GM21786 (cell line): ENCODE data around the gene AURKAIP1.
"Not testable (repeated sequence)": the region's sequence is repeated elsewhere in the genome, so short reads cannot be mapped to it uniquely, and the experiment has no call there.

ENCODE experiments used
- ATAC-seq: cut with Tn5 transposase; IDR thresholded peaks from one replicate; pipeline ENCODE4 v1.9.1; 2021; ENCODE audit not compliant: unreplicated experiment

The AURKAIP1 gene

DNA sequence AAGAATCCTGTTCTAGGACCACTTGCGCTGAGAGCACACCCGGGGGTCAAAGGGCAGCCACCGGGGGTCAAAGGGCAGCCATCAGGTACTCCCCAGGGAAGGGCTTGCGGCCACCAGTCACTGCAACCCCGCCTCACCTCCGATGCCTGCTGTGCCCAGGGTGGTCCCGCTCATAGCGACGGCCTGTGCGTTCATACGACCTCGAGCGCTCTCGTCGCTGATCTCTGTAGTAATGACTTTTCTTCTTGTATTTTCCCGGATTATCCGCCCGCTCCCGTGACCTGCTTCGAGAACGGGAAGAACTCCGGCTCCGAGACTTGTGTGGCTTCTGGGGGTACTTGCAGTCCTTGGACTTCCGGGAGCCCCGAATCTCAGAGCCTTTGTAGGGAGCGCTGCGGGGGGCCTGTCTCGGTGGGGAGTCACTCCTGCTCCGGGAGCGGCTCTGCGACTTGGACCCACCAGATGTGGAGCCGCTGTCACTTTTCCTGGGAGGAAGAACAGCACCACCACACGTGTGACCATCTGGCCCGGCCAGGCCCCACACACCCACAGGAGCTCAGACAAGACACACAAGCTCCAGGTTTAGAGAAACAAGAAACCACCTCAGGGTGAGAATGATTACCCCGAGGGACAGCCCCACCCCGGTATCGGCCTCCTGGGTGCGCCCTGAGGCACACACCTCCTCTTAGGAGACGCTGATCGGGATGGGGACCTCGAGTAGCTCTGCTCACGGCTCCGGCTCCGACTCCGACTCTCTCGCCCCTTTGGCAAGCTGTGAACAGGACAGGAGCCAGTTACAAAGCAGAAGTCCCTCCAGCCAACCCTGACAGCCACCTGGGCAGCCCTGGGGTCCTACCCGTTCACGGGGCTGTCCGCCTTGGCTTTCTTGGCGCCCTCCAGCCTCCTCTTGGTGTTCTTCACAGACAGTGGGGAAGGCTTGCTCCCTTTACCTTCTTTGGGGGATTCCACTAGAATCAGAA lies 12.4 kb upstream of the AURKAIP1 start:
- ATAC-seq: no peak

DNA sequence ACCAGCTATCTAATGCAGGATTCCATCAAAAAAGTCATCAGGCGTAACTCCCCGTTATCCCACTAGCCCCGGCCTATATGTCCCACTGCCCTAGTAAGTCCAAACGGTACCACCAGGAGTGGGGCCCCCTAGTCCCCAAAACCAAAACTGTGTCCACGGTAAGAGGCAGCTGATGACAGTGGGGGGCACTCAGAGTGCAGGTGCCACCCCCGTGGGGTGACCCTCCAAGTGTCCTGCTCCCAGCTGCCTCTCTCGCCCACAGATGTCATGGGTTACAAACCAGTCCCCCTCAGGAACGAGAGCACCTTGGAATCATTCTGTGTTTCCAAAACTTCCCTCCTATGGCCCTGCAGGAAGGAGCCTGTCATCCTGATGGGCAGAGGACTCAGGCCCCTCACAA lies 10.9 kb upstream of the AURKAIP1 start:
- ATAC-seq: no peak

- ATAC-seq: not testable (repeated sequence)
These were observed 10.3 kb upstream of the AURKAIP1 start for GRCh38 chr1:1385339-1385738.

DNA sequence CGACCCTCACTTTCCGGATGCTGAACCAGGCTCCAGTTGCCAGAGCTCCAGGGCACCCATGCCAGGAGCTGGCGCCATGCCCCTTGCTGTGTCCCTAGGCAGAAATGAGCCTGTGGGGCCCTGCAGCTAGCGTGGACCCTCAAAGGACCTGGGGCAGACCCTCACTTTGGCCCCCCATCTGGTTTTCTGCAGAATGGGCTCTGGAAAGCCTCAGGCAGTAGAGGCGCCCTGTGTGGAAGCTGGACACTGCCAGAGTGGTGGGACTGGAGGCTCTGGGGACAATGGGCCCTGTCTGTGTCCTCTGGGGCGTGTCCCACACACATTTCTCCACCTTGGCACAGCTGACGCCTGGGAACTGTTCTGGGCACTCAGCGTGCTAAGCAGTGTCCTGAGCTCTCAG lies 6.3 kb upstream of the AURKAIP1 start:
- ATAC-seq: no peak

DNA sequence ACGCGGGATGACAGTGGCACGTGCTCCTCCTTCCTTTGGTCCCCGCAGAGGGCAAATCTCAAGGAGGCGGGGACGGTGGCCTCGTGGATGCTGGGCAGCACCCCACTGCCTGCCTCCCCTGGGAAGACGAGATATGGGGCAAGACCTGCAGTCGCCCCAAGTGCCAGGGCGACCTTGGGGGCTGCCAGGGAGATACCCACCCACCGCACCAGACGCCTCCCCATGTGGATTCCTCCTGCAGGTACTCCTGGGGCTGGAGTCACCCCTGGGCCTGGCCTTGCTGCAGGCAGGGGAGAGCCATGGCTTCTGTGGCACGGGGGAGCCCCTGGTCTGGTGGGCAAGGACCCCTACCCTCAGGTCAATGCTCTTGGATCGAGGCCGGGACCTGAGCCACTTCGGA lies 5.9 kb upstream of the AURKAIP1 start:
- ATAC-seq: no peak

DNA sequence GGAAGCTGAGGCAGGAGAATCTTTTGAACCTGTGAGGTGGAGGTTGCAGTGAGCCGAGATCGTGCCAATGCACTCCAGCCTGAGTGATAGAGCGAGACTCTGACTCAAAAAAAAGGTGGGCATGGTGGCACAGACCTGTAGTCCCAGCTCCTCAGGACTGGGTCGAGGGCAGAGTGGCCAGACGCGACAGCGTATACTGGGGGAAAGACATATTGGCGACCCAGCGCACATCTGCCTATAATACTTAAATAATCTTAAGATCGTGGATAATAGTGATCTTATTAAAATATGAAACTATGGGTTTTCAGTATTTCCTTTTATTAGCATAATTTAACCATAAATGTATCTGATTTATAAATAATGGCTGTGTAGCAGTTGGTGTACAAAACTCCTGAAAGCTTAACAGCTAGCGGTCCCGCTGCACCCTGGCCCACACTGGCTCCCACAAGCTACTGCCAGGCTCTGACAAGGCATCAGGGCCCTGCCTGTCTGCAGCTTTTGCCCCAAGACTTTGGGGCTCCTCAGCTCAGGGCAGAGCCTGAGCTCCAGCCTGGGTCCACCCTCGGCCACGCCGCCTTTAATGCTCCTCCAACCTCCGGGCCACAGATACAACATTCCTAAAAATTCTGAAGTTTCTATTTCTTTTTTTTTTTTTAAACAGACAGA lies 2.7 kb upstream of the AURKAIP1 start:
- no peak for ATAC-seq

DNA sequence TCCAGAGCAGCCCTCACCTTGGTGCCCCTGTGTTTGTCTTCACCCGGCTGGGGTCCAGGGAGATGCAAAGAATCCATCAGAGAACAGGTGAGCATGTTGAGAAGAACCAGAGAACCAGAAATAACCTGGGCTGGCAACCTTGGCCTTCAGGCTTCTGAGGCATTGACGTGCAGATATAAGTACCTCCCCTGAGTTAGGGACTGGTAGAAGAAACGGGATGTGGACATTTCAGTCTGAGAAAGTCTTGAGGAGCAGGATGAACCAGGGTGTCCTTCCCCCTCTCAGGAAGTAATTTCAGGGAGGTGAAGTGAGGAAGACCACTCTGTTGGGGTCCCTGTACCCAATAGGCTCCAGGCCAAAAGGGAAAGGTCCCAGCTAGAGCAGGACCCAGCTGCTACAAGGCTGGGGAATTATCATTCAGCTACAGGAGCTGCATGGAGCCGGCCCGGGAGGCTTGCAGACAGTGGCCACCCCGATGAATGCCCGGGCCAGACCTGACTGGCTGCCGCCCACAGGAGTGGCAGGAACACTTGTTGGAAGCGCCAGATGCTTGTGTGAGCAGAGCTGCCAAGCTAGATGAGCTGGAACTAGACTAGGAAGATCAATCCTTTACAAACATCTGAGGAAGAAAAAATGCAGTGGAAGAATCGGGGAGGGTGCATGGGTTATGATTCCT lies 1.7 kb upstream of the AURKAIP1 start:
- ATAC-seq: no peak

DNA sequence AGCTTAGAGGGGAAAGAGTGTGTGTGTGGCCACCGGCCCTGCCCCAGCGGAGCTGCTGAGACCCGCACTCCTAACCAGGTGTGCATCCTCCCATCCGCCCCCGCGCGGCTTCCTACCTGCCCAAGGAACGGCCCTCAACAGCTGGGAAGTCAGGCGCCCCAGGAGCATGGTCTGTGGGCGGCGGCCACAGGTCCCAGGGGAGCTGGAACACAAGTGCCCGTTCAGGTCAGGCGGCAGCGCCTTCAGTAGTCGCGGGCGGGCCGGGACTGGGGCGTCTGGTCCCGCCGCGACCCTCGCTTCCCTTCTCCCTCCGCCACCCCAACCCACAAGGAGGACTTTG lies 448 bp downstream of the AURKAIP1 start:
- no peak for ATAC-seq

DNA sequence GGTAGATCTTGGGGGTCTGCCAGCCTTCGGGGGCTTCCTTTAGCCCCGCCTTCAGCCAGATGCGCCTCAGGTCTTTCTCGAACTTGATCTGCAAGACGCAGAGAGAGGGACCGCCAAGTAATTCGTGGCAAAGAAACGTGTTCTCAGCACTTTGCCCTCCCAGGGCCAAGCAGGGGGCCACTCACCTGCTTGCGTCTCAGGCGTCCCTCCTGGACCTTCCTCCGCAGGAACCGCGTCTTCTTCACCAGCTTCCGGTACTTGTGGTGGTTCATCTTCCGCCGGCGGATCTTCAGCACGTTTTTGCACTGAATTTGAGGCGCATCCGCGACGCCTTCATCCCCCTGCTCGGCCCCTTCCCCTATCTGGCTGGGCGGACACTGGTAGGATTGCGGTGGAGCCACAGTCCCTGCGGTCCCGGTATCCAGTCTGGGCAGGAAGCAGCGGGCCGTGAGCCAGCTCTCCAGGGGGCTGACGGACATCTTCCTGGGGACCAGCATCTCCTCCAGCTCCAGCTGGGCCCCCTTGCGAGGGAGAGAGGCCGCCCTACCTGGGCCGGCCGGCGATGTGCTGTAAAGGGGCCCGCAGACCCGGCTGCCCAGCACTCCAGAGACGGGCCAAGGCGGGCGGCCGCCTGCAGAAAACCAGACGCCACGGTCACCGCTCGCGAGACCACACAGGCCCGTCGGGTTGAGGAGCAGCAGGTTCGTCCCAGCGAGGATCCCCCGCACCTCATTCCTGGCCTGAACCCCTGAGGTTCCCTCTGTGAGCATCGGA lies 1.0 kb downstream of the AURKAIP1 start:
- ATAC-seq: no peak

- ATAC-seq: no peak
These were observed 1.8 kb downstream of the AURKAIP1 start for GRCh38 chr1:1373051-1373814.

DNA sequence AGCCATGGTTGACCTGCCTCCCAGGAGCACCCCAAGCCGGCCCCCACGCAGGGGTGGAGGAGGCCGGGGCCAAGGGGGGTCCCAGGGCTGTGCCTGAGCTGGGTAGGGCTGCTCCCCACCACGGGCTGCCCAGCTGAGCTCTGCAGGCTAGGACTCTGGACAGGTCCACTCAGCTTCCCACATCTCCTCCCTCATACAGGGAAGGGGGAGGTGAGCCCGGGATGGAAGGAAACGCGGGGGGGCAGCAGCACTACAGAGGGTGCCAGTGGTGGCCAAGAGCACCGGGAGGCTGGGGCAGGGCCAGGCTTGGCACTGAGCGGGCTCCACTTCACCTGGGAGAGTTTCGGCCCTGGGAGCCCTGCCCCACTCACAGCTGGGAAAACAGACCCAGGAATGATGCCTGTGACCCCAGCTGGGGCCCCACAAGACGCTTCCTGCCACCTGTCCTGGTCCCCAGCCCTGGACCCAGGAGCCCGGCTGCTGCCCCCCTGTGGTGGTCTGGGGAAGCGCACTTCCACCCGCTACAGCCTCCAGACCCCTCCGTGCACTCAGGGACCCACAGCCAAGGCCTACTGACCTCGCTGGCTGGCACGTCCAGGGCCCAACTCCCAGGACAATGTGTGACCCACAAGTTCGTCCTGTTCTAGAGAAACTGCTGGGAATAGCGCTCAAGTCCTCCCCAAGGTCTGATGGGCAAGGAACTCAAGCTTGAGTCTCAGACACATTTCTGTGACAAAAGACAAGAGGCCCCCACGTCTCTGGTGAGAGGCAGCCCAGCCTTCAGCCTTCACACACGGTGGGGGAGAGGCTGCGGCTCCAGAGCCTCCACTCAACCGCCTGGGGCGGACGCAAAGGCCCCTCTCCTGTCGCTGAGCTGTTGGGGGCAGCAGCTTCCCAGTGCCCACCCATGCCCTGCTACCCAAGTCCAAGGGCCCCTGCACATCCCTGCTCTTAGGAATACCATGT lies 3.0 kb downstream of the AURKAIP1 start:
- ATAC-seq: peak; percentile 26

DNA sequence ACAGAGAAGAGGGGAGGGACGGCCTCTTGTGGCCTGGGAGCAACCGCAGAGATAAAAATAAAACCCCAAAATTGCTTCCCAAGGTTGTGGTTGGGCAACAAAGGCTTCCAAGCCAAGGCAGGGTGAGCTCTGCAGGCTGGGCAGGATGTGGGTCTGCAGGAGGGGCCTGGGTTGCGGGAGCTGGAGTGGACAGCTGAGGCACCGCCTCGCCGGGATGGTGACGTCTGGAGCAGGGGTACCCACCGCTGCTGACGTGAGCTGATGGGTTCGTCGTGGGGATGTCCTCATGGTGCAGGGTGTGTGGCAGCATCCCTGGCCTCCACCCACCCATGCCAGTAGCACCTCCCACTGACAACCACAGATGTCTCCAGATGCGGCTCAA lies 3.7 kb downstream of the AURKAIP1 start:
- ATAC-seq: no peak

DNA sequence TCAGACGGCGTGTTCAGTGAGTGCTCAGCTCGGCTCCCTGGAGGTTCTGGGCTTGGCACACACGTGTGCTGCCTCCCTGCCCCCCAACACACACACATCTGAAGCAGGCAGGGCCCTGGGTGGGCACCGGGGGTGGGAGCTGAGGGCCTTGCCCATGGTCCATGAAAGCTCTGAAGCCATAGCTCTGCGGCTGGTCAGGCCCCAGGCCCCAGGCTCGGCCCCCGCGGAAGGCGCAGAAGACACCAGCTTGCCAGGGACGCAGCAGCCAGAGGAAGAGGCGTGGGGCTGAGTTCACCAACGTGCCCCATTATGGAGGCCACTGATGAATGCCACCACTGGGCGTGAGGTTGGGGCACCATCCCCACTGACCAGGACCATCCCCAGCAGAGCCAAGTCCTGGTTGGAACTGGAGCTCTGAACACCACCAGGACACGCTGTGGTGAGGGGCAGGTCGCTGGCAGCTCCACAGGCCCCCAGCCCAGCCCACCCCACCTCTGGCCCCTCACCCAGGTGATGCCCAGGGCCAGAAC lies 4.2 kb downstream of the AURKAIP1 start:
- no peak for ATAC-seq

DNA sequence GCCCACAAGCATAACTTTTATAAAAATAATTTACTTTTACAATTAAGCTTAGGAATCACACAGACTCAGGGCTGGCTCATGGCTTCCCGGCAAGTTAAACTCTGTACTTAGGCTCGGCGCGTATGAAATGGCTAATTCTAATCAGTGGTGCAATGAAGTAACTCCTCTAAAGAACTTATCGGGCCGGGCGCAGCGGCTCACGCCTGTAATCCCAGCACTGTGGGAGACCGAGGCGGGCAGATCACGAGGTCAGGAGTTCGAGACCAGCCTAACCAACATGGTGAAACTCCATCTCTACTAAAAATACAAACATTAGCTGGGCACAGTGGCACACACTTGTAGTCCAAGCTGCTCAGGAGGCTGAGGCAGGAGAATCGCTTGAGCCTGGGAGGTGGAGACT lies 4.9 kb downstream of the AURKAIP1 start:
- ATAC-seq: not testable (repeated sequence)

- no peak for ATAC-seq
These were observed 7.7 kb downstream of the AURKAIP1 start for GRCh38 chr1:1367315-1367714.

- ATAC-seq: no peak
These were observed 8.3 kb downstream of the AURKAIP1 start for GRCh38 chr1:1366699-1367066.

DNA sequence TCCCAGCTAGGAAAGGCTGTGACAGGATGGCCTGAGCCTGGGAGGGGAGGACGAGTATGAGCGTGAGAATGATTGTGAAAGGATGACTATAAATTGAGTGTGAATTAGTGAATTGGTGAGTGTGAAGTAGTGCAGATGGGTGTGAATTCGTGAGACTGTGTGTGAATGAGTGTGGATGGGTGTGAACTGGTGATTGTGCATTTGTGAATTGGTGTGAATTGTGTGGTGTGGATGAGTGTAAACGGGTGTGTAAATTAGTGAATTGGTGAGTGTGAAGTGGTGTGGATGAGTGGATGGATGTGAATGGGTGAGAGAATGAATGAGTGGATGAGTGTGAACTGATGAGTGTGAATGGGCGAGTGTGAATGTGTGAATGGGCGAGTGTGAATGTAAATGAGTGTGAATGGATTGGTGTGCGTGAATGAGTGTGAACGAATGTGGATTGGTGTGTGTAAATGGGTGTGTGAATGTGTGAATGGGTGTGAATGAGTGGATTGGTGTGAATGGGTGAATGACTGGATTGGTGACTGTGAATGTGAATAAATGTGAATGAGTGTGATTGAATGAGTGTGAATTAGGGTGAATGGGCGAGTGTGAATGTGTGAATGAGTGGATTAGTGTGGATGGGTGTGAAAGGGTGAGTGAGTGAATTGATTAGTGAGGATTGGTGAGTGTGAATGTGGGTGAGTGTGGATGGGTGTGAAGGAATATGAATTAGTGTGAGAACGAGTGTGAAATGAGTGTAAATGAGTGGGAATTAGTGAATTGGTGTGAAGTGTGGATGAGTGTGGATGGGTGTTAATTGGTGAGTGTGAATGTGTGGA lies 8.9 kb downstream of the AURKAIP1 start:
- no peak for ATAC-seq

DNA sequence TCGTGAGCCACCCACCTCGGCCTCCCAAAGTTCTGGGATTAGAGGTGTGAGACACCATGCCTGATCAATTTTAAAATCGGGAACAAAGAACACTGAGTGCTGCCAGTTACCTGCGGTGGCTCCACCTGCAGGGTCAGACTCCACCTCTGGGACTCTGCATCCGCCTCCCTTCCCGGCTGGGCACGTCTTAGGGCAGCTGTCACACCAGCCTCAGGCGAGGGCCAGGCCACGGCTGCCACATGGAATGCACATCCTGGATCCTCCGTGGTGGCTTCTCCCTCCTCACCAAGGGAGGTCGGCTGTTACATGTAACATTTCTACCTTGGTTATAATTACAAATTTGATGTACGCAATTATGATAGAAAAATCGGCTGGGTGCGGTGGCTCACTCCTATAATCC lies 10.7 kb downstream of the AURKAIP1 start:
- ATAC-seq: no peak
